HG02885 (cell line): ENCODE measurements around the gene EFCAB6.

Experiments
- ATAC-seq: cut with Tn5 transposase; IDR thresholded peaks from one replicate; pipeline ENCODE4 v1.9.1; 2021; ENCODE audit warnings: mild to moderate bottlenecking; ENCODE audit not compliant: unreplicated experiment, poor library complexity

EFCAB6 gene

GRCh38 chr22:43540529-43540923 is 271.6 kb downstream of the EFCAB6 start:
- ATAC-seq, result no peak

- ATAC-seq, result no peak
Measured at GRCh38 chr22:43539572-43540528, 272.3 kb downstream of the EFCAB6 start.

- ATAC-seq, result no peak
Measured at GRCh38 chr22:43537019-43537585, 275.0 kb downstream of the EFCAB6 start.

- no peak for ATAC-seq
Measured at GRCh38 chr22:43535741-43536140, 276.4 kb downstream of the EFCAB6 start.

- ATAC-seq, result no peak
Measured at GRCh38 chr22:43535336-43535735, 276.8 kb downstream of the EFCAB6 start.

GRCh38 chr22:43534916-43535315 is 277.2 kb downstream of the EFCAB6 start:
- no peak for ATAC-seq

- no peak for ATAC-seq
Measured at GRCh38 chr22:43533656-43534428, 278.3 kb downstream of the EFCAB6 start.

- no peak for ATAC-seq
Measured at GRCh38 chr22:43533156-43533530, 279.0 kb downstream of the EFCAB6 start.

GRCh38 chr22:43532301-43533155 is 279.6 kb downstream of the EFCAB6 start:
- ATAC-seq, result no peak

GRCh38 chr22:43531651-43532050 is 280.5 kb downstream of the EFCAB6 start:
- no peak for ATAC-seq

- no peak for ATAC-seq
Measured at GRCh38 chr22:43530349-43531201, 281.5 kb downstream of the EFCAB6 start.

GRCh38 chr22:43529934-43530333 is 282.2 kb downstream of the EFCAB6 start:
- no peak for ATAC-seq

- no peak for ATAC-seq
Measured at GRCh38 chr22:43529461-43529860, 282.6 kb downstream of the EFCAB6 start.

- ATAC-seq, result no peak
Measured at GRCh38 chr22:43528601-43529360, 283.3 kb downstream of the EFCAB6 start.

GRCh38 chr22:43526946-43527345 is 285.2 kb downstream of the EFCAB6 start:
- no peak for ATAC-seq

GRCh38 chr22:43526117-43526655 is 285.9 kb downstream of the EFCAB6 start:
- no peak for ATAC-seq

- no peak for ATAC-seq
Measured at GRCh38 chr22:43521716-43522115, 290.4 kb downstream of the EFCAB6 start.

GRCh38 chr22:43520632-43521039 is 291.5 kb downstream of the EFCAB6 start:
- no peak for ATAC-seq
